K562 (cell line): ENCODE data around the gene CSN3. TPM values are rescaled to one million over a fixed set of nuclear protein-coding genes. Genes with fewer than 3 reads are reported as not detected.

Experiments
- ATAC-seq: fragments of 200-7000 bp; cut with Tn5 transposase; 3 replicates; pipeline ENCODE4 v1.9.1; 2020; ENCODE audit warnings: moderate library complexity
- BruUV-seq: library from RNA; stranded (reverse); fragments of 400-500 nt; replicated peaks from 2 replicates; lab custom pipeline; 2021; lab: Mats Ljungman, UMichigan
- CTCF ChIA-PET: fragments of 300-600 bp; formaldehyde crosslinking; extraction: SDS; loops from one replicate; lab custom pipeline; 2021; ENCODE audit warnings: low intra/inter-chr PET ratio; lab: Yijun Ruan, JAX
- POLR2A ChIA-PET: fragments of 300-600, 350-650 bp; sonication (Branson Sonifier 250); formaldehyde crosslinking; extraction: SDS; loops from one replicate; lab custom pipeline; 2021; ENCODE audit warnings: antibody characterized with exemption, inconsistent platforms; lab: Yijun Ruan, JAX
- DNase-seq, 4 experiments: peaks; one replicate each; pipeline versions ENCODE4 v3.0.0 to v3.0.0-alpha.2; 2011 to 2018; ENCODE audit warnings: low spot score in 3 of 4, mixed read lengths in 3 of 4; ENCODE audit errors: extremely low read depth in 1 of 4
- FAIRE-seq: peaks from 2 replicates; lab custom pipeline; 2011; peaks lifted over from hg19 to GRCh38; lab: Jason Lieb, UNC
- H2AFZ ChIP-seq: 2 replicates; pipeline ENCODE4 v1.6.0; 2011; ENCODE audit warnings: low read depth, low read length, control low read depth, inconsistent platforms
- H3K27ac ChIP-seq: fragments of 200-600 bp; 3 replicates; pipeline ENCODE4 v1.8.0; 2011; ENCODE audit warnings: low read depth, mild to moderate bottlenecking, control low read depth, inconsistent platforms, low read length, moderate library complexity, mixed read lengths; ENCODE audit errors: extremely low read depth
- H3K27me3 ChIP-seq, 2 experiments: fragments of 300-600 bp in 1 of 2; 2 replicates in 1 of 2; 3 replicates in 1 of 2; pipeline versions ENCODE4 v1.6.0 to v1.8.0; 2011; ENCODE audit warnings: inconsistent platforms in 2 of 2, low read length in 2 of 2, mild to moderate bottlenecking in 1 of 2, mixed read lengths in 1 of 2, moderate library complexity in 1 of 2; ENCODE audit not compliant: control insufficient read depth in 2 of 2, insufficient read depth in 2 of 2
- H3K36me3 ChIP-seq: fragments of 300-600 bp; 3 replicates; pipeline ENCODE4 v1.8.0; 2011; ENCODE audit warnings: mild to moderate bottlenecking, low read length, inconsistent platforms; ENCODE audit not compliant: control insufficient read depth, insufficient read depth
- H3K4me1 ChIP-seq, 2 experiments: fragments of 200-600 bp in 1 of 2; replicated peaks in 1 of 2; 2 replicates in 1 of 2; 3 replicates in 1 of 2; pipeline versions ENCODE4 v1.5.1 to v1.8.0; 2011; ENCODE audit warnings: inconsistent platforms in 2 of 2, low read length in 2 of 2, mild to moderate bottlenecking in 1 of 2, mixed read lengths in 1 of 2, moderate library complexity in 1 of 2; ENCODE audit not compliant: control insufficient read depth in 2 of 2, insufficient read depth in 2 of 2
- H3K4me2 ChIP-seq: 2 replicates; pipeline ENCODE4 v1.6.1; 2011; ENCODE audit warnings: low read length, control low read depth, inconsistent platforms, mixed read lengths; ENCODE audit not compliant: insufficient read depth
- H3K4me3 ChIP-seq: fragments of 200-600 bp; sonication (generic), shearing (Covaris generic); 2 replicates; pipeline ENCODE4 v1.5.1; 2016; ENCODE audit warnings: control low read depth, inconsistent platforms
- H3K79me2 ChIP-seq: fragments of 200-600 bp; 3 replicates; pipeline ENCODE4 v1.8.0; 2011; ENCODE audit warnings: low read length, inconsistent platforms; ENCODE audit not compliant: control insufficient read depth, insufficient read depth
- H3K9ac ChIP-seq, 2 experiments: 2 replicates each; pipeline versions ENCODE4 v1.6.0 to v1.6.1; 2011; ENCODE audit warnings: low read depth in 2 of 2, low read length in 2 of 2, control low read depth in 1 of 2, inconsistent platforms in 1 of 2, mild to moderate bottlenecking in 1 of 2, mixed read lengths in 1 of 2; ENCODE audit not compliant: insufficient read depth in 1 of 2
- H3K9me1 ChIP-seq: one replicate; pipeline ENCODE4 v1.6.0; 2011; ENCODE audit warnings: inconsistent platforms, mild to moderate bottlenecking, low read length, moderate library complexity; ENCODE audit not compliant: control insufficient read depth, insufficient read depth
- H3K9me3 ChIP-seq: replicated peaks from 2 replicates; pipeline ENCODE4 v1.5.1; 2011; ENCODE audit warnings: low read depth, low read length, inconsistent platforms; ENCODE audit not compliant: control insufficient read depth, insufficient read depth
- H4K20me1 ChIP-seq: replicated peaks from 2 replicates; pipeline ENCODE4 v1.6.1; 2011; ENCODE audit warnings: low read length, inconsistent platforms, mixed read lengths; ENCODE audit not compliant: control insufficient read depth, insufficient read depth
- CBFA2T3 ChIP-seq: fragments of 450-650 bp; IDR thresholded peaks from 2 replicates; pipeline ENCODE4 v1.6.1; 2017
- ERF ChIP-seq: fragments of 450-650 bp; formaldehyde crosslinking; IDR thresholded peaks from 2 replicates; pipeline ENCODE4 v1.4.0; 2020; ENCODE audit warnings: mild to moderate bottlenecking, mixed read lengths
- ETV1 ChIP-seq: fragments of 450-650 bp; conservative IDR thresholded peaks from 2 replicates; pipeline ENCODE4 v1.6.1; 2016; ENCODE audit warnings: missing genetic modification characterization, control low read depth, low read depth, missing compliant biosample characterization
- HIVEP1 ChIP-seq: fragments of 250-450 bp; sonication (Bioruptor Pico); IDR thresholded peaks from 2 replicates; pipeline ENCODE4 v1.4.0; 2020; ENCODE audit warnings: mild to moderate bottlenecking
- HMG20B ChIP-seq: fragments of 250-450 bp; sonication (Bioruptor Pico); IDR thresholded peaks from 2 replicates; pipeline ENCODE4 v1.5.0; 2021; ENCODE audit warnings: mild to moderate bottlenecking
- KLF10 ChIP-seq: fragments of 250-450 bp; sonication (Bioruptor Pico); IDR thresholded peaks from 2 replicates; pipeline ENCODE4 v1.6.1; 2021; ENCODE audit warnings: matching md5 sums
- NR3C1 ChIP-seq: sonication (generic); formaldehyde crosslinking; IDR thresholded peaks from 2 replicates; pipeline ENCODE4 v1.8.1; 2022; ENCODE audit warnings: missing genetic modification reagents
- PHB ChIP-seq: fragments of 250-450 bp; sonication (Bioruptor Pico); IDR thresholded peaks from 2 replicates; pipeline ENCODE4 v1.5.0; 2021
- POLR2G ChIP-seq: fragments of 200-400 bp; formaldehyde crosslinking; IDR thresholded peaks from 2 replicates; pipeline ENCODE4 v1.6.1; 2017; ENCODE audit warnings: low read depth, mild to moderate bottlenecking, antibody characterized with exemption, low read length, moderate library complexity
- SAFB2 ChIP-seq: fragments of 200-400 bp; formaldehyde crosslinking; IDR thresholded peaks from 2 replicates; pipeline ENCODE4 v1.6.1; 2018; ENCODE audit warnings: borderline replicate concordance, low read length, low read depth, moderate library complexity; ENCODE audit not compliant: severe bottlenecking
- SNRNP70 ChIP-seq: fragments of 200-400 bp; formaldehyde crosslinking; optimal IDR thresholded peaks from 2 replicates; pipeline ENCODE3; 2017; ENCODE audit warnings: low read depth, low read length
- SRSF3 ChIP-seq: fragments of 200-400 bp; formaldehyde crosslinking; IDR thresholded peaks from 2 replicates; pipeline ENCODE4 v1.6.1; 2016; ENCODE audit warnings: mild to moderate bottlenecking, low read length, moderate library complexity; ENCODE audit not compliant: insufficient read depth
- TCF7L2 ChIP-seq: fragments of 150-350 bp; IDR thresholded peaks from 2 replicates; pipeline ENCODE4 v1.6.1; 2016; ENCODE audit warnings: low read depth, mild to moderate bottlenecking, low read length, moderate library complexity
- ZNF384 ChIP-seq: IDR thresholded peaks from 2 replicates; pipeline ENCODE4 v1.6.1; 2012; ENCODE audit warnings: low read depth, low read length, improper control_type of control experiment
- ZNF780A ChIP-seq: fragments of 250-450 bp; sonication (Bioruptor Pico); IDR thresholded peaks from 2 replicates; pipeline ENCODE4 v1.5.0; 2021; ENCODE audit warnings: mild to moderate bottlenecking
- WGBS: fragments of 100-300 bp; shearing (Covaris generic); methylation state at CpG from one replicate; pipeline ENCODE4 v1.1.6; 2016; ENCODE audit warnings: low coverage, mixed read lengths; ENCODE audit not compliant: insufficient coverage; ENCODE audit errors: missing lambda C conversion rate; 5-methylcytosine and 5-hydroxymethylcytosine counted together
- in situ Hi-C: fragments of 300-500 bp; cut with MboI; formaldehyde crosslinking; loops from 4 replicates; pipeline ENCODE4 v1.15.0; 2018; ENCODE audit warnings: inconsistent platforms, mixed read lengths
- intact Hi-C: fragments of 100-400 bp; cut with micrococcal nuclease; formaldehyde crosslinking; loops from 2 replicates; pipeline ENCODE4 v1.14.2; 2022
- polyA plus RNA-seq, 8 experiments: library from polyadenylated mRNA; depleted of rRNA in 4 of 8; stranded (reverse) in 5 of 8; unstranded in 3 of 8; fragments of >200 nt; fragmentation: Nextera tagmentation in 2 of 8; fragmentation: Illumina TruSeq in 1 of 8; extraction: Ambion mirVana in 2 of 8; extraction: Trizol in 1 of 8; gene quantifications; 2 replicates each; pipeline versions ENCODE4 v1.2.1 to v1.2.3, GENCODE V29; 2011 to 2014; ENCODE audit warnings: inconsistent platforms in 1 of 8, missing spikeins in 1 of 8
- total RNA-seq, 7 experiments: library from RNA; depleted of rRNA in 6 of 7; stranded (reverse); fragments of >200 nt in 6 of 7; fragmentation: Illumina TruSeq in 2 of 7; extraction: Trizol in 2 of 7; gene quantifications; 2 replicates each; pipeline versions ENCODE4 v1.2.1 to v1.2.3, GENCODE V29; 2011 to 2021; ENCODE audit warnings: low replicate concordance in 1 of 7
- TF ChIP-seq, protein P1 (sequence below), 2 experiments: fragments of 200-800 bp in 1 of 2; sonication (Bioruptor generic) in 1 of 2; sonication (generic) in 1 of 2; formaldehyde crosslinking in 1 of 2; IDR thresholded peaks in 1 of 2; conservative IDR thresholded peaks in 1 of 2; 2 replicates each; pipeline versions ENCODE4 v1.5.0 to v1.6.1; 2016 to 2020; ENCODE audit warnings: missing compliant biosample characterization in 1 of 2, missing genetic modification characterization in 1 of 2, missing genetic modification reagents in 1 of 2
- TF ChIP-seq, protein P2 (sequence below): fragments of 250-450 bp; sonication (Bioruptor Pico); IDR thresholded peaks from 2 replicates; pipeline ENCODE4 v1.9.0; 2021; ENCODE audit warnings: mild to moderate bottlenecking, inconsistent platforms
- TF ChIP-seq, protein P3 (sequence below): fragments of 450-650 bp; conservative IDR thresholded peaks from 2 replicates; pipeline ENCODE4 v1.6.1; 2016; ENCODE audit warnings: missing genetic modification characterization, low read depth, mild to moderate bottlenecking, missing compliant biosample characterization, moderate library complexity

The CSN3 gene
- total and polyA plus RNA-seq, 9 of the 15 experiments (the other 6 are each of a cell fraction or from before 2014, with no cell fraction given) = not detected

DNA sequence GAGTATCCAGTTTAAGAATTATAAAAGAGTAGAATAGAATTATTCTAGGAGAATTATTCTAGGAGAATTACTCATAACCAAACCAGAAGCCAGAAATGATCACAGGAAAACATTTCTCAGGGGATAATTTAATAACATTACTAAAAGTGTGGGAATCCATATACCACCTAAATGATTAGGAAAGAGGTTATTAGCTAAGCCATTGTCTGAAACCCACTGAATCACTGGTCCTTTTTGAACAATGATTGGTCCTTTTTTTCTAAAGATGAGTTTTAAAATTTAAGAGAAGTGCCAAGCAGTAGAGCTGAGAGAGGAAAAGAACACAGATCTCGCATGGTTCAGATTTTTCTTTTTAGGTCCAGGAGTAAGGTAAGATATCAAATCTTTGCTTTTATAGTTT lies 47.0 kb upstream of the CSN3 start, which contains the start of gene ODAM:
Gene ODAM, plus strand, starts transcription at position 301 of the 400 bp plus-strand sequence. CDS start 819 bp downstream, outside the sequence.
- BruUV-seq = no TSS peak
- Histone ChIP-seq H3K79me2 (no peaks in the 10 kb centered on the region), H3K27me3 (no peaks in the 10 kb centered on the region), H3K9me1 (no peaks in the 10 kb centered on the region), H2AFZ (no peak within 1 kb of the TSS), H3K4me1 (no peaks in the 10 kb centered on the region), H3K9ac (no peak within 1 kb of the TSS), H3K9me3 (no peaks in the 10 kb centered on the region), H3K4me2 (no peak within 1 kb of the TSS), H3K36me3 (no peaks in the 10 kb centered on the region), H3K4me3 (no peak within 1 kb of the TSS), H3K27ac (no peak within 1 kb of the TSS)
- 0% methylated on average over 1 of the region's 1 CpG for WGBS
- ChIA-PET CTCF (no interaction called here), POLR2A (no interaction called here)
- intact Hi-C loops = no loop called here
- in situ Hi-C loops = no loop called here
- ATAC-seq = no peak
- TF ChIP-seq HMG20B (CRISPR knock-in tag) = no peak
- TF ChIP-seq CBFA2T3 = no peak
- TF ChIP-seq SAFB2 = no peak
- TF ChIP-seq, protein P1, sequence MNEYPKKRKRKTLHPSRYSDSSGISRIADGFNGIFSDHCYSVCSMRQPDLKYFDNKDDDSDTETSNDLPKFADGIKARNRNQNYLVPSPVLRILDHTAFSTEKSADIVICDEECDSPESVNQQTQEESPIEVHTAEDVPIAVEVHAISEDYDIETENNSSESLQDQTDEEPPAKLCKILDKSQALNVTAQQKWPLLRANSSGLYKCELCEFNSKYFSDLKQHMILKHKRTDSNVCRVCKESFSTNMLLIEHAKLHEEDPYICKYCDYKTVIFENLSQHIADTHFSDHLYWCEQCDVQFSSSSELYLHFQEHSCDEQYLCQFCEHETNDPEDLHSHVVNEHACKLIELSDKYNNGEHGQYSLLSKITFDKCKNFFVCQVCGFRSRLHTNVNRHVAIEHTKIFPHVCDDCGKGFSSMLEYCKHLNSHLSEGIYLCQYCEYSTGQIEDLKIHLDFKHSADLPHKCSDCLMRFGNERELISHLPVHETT (CRISPR knock-in tag; conservative IDR thresholded peaks at IDR 0.05 in 1 of 2, IDR thresholded peaks at IDR 0.05 in 1 of 2) = no peak
- no peak for TF ChIP-seq KLF10 (CRISPR knock-in tag)
- no peak for TF ChIP-seq HIVEP1 (CRISPR knock-in tag)
- no peak for TF ChIP-seq ETV1 (tag)
- no peak for TF ChIP-seq POLR2G
- TF ChIP-seq ZNF780A (CRISPR knock-in tag) = no peak
- TF ChIP-seq NR3C1 (CRISPR knock-in tag) = no peak
- TF ChIP-seq, protein P2, sequence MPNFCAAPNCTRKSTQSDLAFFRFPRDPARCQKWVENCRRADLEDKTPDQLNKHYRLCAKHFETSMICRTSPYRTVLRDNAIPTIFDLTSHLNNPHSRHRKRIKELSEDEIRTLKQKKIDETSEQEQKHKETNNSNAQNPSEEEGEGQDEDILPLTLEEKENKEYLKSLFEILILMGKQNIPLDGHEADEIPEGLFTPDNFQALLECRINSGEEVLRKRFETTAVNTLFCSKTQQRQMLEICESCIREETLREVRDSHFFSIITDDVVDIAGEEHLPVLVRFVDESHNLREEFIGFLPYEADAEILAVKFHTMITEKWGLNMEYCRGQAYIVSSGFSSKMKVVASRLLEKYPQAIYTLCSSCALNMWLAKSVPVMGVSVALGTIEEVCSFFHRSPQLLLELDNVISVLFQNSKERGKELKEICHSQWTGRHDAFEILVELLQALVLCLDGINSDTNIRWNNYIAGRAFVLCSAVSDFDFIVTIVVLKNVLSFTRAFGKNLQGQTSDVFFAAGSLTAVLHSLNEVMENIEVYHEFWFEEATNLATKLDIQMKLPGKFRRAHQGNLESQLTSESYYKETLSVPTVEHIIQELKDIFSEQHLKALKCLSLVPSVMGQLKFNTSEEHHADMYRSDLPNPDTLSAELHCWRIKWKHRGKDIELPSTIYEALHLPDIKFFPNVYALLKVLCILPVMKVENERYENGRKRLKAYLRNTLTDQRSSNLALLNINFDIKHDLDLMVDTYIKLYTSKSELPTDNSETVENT = no peak
- TF ChIP-seq TCF7L2 = no peak
- TF ChIP-seq SNRNP70 = no peak
- no peak for TF ChIP-seq SRSF3
- TF ChIP-seq, protein P3, sequence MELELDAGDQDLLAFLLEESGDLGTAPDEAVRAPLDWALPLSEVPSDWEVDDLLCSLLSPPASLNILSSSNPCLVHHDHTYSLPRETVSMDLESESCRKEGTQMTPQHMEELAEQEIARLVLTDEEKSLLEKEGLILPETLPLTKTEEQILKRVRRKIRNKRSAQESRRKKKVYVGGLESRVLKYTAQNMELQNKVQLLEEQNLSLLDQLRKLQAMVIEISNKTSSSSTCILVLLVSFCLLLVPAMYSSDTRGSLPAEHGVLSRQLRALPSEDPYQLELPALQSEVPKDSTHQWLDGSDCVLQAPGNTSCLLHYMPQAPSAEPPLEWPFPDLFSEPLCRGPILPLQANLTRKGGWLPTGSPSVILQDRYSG (tag) = no peak
- TF ChIP-seq ERF (CRISPR knock-in tag) = no peak
- TF ChIP-seq ZNF384 = no peak
- no peak for TF ChIP-seq PHB (CRISPR knock-in tag)
- TF ChIP-seq, all 486 proteins: peak for 0
- FAIRE-seq = no peak
- DNase-seq = no peak
- H4K20me1 ChIP-seq = no peaks in the 10 kb centered on the region
